ENCODE data around the gene FIGN.

Gene FIGN

DNA sequence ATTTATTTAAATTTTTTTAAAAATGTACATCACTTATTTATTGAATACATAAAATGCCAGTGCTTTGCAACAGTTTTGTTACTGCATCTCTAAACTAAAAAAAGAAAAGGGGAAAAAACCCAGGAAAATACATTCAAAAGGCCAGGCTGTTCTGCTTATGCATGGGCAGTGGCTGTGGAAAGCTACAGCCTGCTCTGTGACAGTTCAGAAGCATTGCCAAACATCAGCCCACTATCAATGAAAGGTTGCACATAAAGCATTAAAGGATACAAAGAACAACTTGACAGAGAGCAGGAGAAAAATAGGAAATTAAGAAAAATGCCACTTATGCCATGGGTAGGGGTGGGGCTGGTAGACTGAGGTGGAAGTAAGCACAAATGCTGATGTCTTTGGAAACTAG, 128.2 kb downstream of the FIGN start:
- DNase-seq, result no peak

- no peak for DNase-seq
These were observed 128.9 kb downstream of the FIGN start for GRCh38 chr2:163606878-163607277.

- no peak for DNase-seq
These were observed 130.0 kb downstream of the FIGN start for GRCh38 chr2:163605779-163606178.

DNA sequence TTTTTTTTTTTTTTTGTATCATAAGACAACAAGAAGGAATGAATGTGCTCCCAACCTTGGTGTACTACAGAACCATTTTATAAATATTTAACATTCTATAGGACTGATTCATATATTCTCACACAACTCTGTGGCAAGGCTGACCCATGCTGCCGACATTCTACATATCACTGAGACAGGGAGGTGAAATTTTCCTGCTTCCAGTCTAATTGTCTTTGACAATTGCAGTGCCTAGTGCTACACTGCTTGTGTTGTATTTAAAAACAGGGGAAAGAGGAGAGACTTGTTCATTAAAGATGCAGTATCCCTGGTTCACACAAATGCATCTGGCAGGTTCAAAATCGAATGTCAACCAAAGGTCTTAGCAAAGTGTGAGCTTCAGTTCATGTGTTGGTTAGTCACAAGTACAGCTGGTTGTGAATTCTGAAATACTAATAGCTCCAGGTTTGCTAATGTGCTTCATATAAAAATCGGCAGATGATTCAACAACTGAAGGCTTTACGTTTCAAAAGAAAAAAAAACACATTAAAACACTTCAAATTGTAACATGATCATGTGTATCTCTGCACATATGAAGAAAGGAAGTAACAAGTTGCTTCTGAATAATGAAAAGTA, 130.8 kb downstream of the FIGN start:
- DNase-seq, result no peak

DNA sequence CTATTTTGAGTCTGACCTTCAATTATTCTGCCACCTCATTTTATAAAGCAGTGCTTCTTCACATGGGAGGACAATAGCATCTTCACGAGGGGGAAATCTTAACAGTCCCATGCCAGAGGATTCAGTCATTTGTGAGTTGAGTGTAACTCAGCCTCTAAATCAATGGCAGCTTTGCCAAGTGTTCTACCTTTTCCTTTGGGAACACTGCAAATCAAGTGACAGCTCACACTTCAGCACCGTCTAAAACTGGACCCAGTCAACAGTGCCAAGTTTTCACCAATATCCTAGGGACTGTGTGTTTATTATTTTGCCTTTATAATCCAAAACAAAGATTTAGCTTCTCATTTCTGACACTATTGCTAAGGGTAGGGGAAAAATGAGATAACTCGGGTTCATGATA, 133.6 kb downstream of the FIGN start:
- DNase-seq, result no peak

DNA sequence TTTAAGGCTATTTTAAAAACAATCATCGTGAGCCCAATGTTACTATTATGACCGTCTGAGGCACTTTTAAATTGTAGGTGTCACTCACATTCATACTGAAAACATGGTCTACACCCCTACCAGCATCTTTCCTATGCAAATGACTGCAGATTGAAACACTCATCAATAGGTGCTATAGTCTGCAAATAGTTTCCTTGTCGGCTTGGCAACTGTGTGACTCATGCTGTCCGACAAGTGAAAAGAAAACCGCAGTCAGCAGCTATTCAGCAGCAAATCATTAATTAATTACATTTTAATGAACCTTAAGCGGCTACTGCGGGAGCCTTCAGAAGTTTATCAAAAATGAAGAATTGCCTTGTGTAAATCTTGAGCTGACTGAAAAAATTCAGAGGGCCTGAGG, 134.4 kb downstream of the FIGN start:
- no peak for DNase-seq

DNA sequence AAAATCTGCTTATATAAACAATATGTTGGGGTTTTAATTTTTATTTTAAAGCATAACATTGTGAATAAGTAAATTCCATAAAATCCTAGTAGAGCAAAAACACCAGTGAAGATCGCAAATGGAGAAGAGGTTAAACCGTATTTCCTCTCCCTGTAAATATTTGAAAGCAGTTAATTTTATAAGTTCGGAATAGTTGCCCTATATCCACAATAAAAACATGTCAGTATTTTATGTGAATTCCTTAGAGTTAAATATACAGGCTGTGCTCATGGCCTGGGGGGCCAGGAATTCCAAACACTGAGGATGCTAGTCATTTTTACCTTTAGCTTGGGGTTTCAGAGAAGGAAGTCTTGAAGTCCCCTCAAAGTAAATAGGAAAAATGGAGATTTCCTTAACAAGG, 135.0 kb downstream of the FIGN start:
- DNase-seq, result no peak

DNA sequence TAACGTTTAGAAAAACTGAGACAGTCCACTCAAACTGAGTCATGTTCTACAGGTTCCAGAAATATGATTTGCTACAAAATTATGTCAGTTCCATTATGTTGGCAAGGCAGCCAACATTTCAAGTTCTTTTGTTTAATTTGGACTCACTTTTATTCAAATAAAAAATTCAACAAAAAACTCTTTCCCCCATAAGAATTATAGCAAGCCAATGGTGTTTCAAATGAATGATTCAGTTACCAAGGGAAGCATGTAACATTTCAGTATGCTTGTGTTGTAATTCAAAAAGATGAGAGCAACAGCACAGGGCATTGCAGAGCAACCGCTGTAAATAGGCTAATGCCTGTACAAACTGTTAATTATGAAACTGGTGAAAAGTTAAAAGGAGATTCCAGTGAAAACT, 140.8 kb downstream of the FIGN start:
- no peak for DNase-seq

GRCh38 chr2:163594497-163594896, 141.3 kb downstream of the FIGN start:
- no peak for DNase-seq

GRCh38 chr2:163593982-163594381, 141.8 kb downstream of the FIGN start:
- no peak for DNase-seq

GRCh38 chr2:163592954-163593622, 142.7 kb downstream of the FIGN start:
- DNase-seq, result no peak

GRCh38 chr2:163591461-163591860, 144.3 kb downstream of the FIGN start:
- DNase-seq, result no peak

DNA sequence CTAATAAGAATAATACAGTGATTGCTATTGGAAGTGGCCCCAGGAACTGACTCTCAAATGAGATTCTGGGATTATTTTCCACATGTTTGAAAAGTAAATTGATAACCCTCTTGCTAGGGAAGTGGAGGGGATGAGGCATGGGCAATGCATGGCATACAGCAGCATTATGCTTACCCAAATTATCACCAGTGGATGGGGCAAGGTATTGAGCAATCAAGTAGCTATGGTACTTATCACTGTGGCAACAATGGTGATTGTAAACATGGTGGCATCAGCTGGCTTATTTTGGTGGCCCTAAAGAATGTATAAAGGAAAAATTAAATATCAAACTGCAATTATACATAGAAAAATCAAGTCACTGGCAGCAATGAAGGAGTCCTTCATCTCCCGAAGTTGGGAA, 155.1 kb downstream of the FIGN start:
- no peak for DNase-seq

DNA sequence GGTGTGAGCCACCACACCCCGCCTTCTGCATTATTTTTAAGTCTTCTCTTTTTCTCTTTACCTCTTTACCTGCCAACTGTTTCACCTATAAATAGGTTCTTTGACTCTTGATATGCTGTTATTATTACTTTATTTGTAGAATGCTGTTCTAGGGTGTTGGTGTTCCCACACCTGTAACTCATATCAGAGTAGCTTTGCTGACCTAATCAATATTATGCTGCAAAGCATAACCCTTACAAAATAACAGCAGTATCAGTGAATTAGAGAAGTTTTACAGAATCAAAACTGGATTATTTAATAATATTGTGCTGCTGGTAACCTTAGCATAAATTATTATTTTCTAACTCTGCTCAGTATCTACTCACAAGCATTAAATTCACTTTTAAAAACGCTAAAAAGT, 161.5 kb downstream of the FIGN start:
- no peak for DNase-seq

GRCh38 chr2:163573652-163574051, 162.2 kb downstream of the FIGN start:
- no peak for DNase-seq

DNA sequence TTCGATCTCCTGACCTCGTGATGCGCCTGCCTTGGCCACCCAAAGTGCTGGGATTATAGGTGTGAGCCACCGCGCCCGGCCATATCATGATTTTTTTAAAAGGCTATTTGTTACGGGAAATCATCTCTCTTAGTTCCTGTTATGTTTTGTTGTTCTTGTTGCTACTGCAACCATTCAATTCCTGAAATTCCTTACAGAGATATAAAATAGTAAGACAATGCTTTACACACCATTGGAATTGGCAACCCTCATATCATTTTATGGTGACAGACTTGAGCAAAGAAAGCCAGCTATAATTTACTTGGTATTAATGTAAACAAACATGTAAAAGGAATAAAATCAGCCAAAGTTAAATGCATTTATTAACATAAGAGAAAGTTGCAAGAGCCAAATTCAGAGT, 163.0 kb downstream of the FIGN start:
- DNase-seq, result no peak

DNA sequence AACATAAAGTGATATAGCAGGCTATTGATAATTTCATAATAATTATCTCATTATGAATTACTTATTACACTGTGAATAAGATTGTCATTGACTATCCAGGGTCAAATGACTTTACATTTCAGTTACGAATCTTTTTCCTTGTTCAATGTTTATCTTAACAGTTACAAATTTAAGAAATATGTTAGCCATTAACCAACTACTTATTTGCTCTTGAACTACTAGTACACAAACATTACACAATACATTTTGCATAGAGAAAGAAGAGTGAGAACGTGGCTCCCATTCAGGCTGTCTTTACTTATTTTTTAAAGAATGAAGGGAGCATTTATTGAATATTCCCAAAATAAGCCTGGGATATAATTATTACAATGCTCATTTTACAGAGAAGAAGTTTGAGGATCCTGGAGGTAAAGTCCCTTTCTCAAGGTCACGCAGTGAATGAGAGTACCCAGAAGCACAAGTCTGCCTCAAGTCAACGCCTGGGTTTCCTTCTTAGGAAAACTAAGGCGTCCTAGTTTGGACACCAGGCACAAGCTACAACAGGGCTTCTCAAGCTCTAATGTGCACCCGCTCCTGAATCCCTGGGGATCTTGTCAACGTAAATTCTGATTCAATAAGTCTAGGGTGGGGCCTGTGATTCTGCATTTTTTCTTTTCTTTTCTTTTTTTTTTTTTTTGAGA, 164.2 kb downstream of the FIGN start:
- DNase-seq, result no peak

- DNase-seq, result no peak
These were observed 165.4 kb downstream of the FIGN start for GRCh38 chr2:163570391-163570790.

DNA sequence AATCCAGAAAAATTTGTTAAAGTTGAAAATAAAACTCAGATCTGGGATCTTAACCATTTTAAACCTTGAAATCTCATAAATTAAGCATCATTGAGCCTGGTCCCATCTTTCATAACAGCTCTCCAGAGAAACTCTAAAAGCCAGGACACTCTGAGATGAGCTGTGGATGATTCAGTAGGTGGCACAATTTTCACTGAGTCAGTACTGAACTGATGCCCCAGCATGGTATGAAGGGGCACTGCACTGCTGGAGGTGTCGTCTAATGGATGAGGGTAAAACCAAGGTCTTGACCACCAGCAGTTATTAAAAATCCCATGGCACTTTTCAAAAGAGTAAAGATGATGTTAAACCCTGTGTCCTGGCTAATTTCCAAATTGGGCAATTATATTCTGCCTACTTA, 170.6 kb downstream of the FIGN start:
- DNase-seq, result no peak

DNA sequence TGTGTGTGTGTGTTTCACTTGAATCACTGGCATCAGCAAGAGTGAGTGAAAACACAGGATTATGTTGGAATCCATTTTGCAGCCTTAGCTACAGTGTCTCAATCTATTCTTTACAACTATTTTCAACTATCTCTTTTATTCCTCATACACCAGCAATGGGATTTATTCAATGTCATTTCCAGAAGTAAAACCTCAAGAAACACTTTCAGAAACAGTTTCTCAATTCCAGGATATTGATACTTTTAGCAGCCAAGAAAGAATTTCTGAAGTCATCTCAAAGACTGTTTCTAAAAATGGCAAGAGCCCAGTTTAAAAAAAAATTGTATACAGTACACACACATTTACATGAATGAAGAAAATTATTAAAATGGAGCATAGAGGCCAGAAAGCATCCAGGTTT, 171.6 kb downstream of the FIGN start:
- DNase-seq, result no peak

DNA sequence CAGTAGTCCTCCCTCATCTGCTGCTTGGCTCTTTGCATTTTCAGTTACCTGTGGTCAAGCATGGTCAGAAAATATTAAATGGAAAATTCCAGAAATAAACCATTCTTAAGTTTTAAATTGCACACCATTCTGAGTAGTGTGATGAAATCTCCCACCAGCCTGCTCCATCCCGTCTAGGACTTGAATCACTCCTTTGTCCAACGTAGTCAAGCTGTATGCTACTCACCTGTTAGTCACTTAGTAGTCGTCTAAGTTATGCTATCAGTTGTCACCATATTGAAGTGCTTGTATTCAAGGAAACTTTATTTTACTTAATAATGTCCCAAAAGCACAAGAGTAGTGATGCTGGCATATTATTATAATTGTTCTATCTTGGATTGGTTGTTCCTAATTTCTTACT, 172.5 kb downstream of the FIGN start:
- no peak for DNase-seq

DNA sequence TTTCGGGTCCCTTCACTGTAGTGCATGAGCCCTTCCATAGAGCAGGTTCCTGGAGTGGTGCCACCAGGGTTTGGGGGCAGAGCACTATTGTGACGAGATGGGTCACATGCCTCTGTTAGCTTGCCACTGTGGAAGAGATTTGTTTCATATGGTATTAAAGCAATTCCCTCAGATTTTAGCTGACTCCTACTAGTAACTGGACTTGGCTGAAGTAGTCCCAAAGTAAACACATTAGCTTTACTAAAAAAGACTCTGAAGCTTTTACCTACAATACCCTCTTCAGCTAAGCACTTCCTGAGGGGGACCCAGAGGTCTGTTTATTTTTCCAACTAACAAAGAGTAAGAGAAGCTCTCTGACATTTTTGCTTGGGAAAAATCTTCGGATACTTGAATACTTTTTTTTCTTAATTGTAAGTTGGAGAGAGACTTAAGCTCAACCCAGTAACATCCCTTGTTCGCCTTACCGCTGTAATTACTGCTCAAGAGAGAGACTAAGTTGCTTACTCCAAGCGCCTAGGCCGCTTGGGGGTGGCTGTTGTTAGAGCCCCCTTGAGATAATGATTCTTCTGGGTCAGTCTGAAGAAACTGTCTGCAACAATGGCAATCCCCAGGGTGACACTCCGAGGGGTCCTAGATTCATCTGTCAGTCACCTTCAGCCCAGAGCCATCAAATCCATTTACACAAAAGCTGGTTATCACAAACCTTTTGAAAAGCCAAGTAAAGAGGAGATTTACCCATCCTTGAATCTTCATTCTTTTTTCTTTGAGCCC, 177.4 kb downstream of the FIGN start:
- DNase-seq, result no peak

- DNase-seq, result no peak
These were observed 179.3 kb downstream of the FIGN start for GRCh38 chr2:163556511-163556910.

DNA sequence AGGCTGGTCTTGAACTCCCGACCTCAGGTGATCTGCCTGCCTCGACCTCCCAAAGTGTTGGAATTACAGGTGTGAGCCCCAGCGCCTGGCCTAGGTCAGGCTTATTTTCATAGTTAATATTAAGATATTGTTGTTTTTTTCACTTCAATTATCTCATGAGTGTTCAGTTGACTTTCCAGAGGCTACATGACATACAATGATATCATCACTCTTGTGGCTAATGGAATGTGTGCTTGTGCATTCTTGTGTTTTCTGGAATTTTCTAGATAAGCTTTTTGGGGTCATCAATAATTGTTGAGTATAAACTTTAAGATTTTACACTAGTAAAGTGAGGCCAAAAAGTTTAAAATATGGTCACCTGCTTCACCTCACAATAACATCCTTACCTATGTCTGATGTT, 180.9 kb downstream of the FIGN start:
- DNase-seq, result no peak
